CD4-positive, alpha-beta T cell treated with Interleukin-10 for 1 hour (primary cell): ENCODE measurements around the gene MICU1.
A peak's percentile ranks its signal among the peaks of the same experiment; 100 is the strongest.
"Not testable (repeated sequence)": the region's sequence is repeated elsewhere in the genome, so short reads cannot be mapped to it uniquely, and the experiment has no call there.

Source experiments
- DNase-seq: peaks from one replicate; pipeline ENCODE4 v3.0.0-alpha.2; 2020

Gene MICU1

GRCh38 chr10:72625608-72626443, at the start of gene MICU1:
TSS of gene MICU1 (minus strand) at chr10:72626079. CDS start at chr10:72566793, 59,286 bp downstream.
- DNase-seq: peak; percentile 93

- not testable (repeated sequence) for DNase-seq
Observed at GRCh38 chr10:72674174-72674573, 48.3 kb upstream of the MICU1 start.

- DNase-seq: no peak
Observed at GRCh38 chr10:72673280-72673679, 47.4 kb upstream of the MICU1 start.

GRCh38 chr10:72667207-72667864, 41.5 kb upstream of the MICU1 start:
- DNase-seq: no peak

GRCh38 chr10:72665925-72666324, 40.0 kb upstream of the MICU1 start:
- no peak for DNase-seq

GRCh38 chr10:72663971-72664370, 38.1 kb upstream of the MICU1 start:
- no peak for DNase-seq

- no peak for DNase-seq
Observed at GRCh38 chr10:72661431-72661830, 35.6 kb upstream of the MICU1 start.

- DNase-seq: no peak
Observed at GRCh38 chr10:72660220-72660619, 34.3 kb upstream of the MICU1 start.

GRCh38 chr10:72659694-72660093, 33.8 kb upstream of the MICU1 start:
- DNase-seq: no peak

GRCh38 chr10:72658696-72659400, 33.0 kb upstream of the MICU1 start:
- DNase-seq: no peak

- DNase-seq: no peak
Observed at GRCh38 chr10:72654720-72655119, 28.8 kb upstream of the MICU1 start.

GRCh38 chr10:72653383-72654096, 27.7 kb upstream of the MICU1 start:
- DNase-seq: no peak

GRCh38 chr10:72649291-72649690, 23.4 kb upstream of the MICU1 start:
- no peak for DNase-seq

GRCh38 chr10:72648301-72648700, 22.4 kb upstream of the MICU1 start:
- DNase-seq: no peak

- DNase-seq: not testable (repeated sequence)
Observed at GRCh38 chr10:72646971-72647370, 21.1 kb upstream of the MICU1 start.

- no peak for DNase-seq
Observed at GRCh38 chr10:72645263-72645858, 19.5 kb upstream of the MICU1 start.

- DNase-seq: no peak
Observed at GRCh38 chr10:72642318-72642717, 16.4 kb upstream of the MICU1 start.

GRCh38 chr10:72639441-72639873, 13.6 kb upstream of the MICU1 start:
- DNase-seq: no peak

GRCh38 chr10:72638586-72639440, 12.9 kb upstream of the MICU1 start:
- DNase-seq: no peak

- DNase-seq: no peak
Observed at GRCh38 chr10:72637398-72637857, 11.5 kb upstream of the MICU1 start.

- no peak for DNase-seq
Observed at GRCh38 chr10:72630144-72630543, 4.3 kb upstream of the MICU1 start.

- no peak for DNase-seq
Observed at GRCh38 chr10:72626444-72626754, 520 bp upstream of the MICU1 start.
